HG03460 (cell line): ENCODE measurements around the gene SPIB.
"Not testable (repeated sequence)": the region's sequence is repeated elsewhere in the genome, so short reads cannot be mapped to it uniquely, and the experiment has no call there.

Experiments
- ATAC-seq: cut with Tn5 transposase; IDR thresholded peaks from one replicate; pipeline ENCODE4 v1.9.1; 2021; ENCODE audit not compliant: unreplicated experiment

Gene SPIB

GRCh38 chr19:50465986-50466705 lies 47.4 kb downstream of the SPIB start:
- no peak for ATAC-seq

GRCh38 chr19:50466706-50467039 lies 47.9 kb downstream of the SPIB start:
- no peak for ATAC-seq

DNA sequence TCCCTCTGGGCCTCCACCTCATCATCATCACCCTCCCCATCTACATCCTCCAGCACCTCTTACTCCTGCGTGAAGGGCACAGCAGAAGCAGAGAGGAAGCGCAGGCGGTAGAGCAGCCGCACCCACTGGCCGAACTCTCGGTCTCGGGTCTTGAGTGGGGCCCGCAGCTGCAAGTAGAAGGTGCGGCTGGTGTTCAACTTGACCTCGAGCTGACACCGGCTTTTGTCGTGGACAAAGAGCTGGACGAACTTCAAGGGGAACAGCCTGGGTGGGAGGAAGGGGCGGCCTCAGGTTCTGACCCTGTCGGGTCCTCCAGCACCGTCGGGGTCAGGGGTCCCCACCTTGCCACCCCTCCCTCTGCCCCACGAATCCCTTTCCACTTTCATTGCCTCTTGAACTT lies 48.8 kb downstream of the SPIB start:
- no peak for ATAC-seq

GRCh38 chr19:50468818-50469217 lies 50.1 kb downstream of the SPIB start:
- no peak for ATAC-seq

DNA sequence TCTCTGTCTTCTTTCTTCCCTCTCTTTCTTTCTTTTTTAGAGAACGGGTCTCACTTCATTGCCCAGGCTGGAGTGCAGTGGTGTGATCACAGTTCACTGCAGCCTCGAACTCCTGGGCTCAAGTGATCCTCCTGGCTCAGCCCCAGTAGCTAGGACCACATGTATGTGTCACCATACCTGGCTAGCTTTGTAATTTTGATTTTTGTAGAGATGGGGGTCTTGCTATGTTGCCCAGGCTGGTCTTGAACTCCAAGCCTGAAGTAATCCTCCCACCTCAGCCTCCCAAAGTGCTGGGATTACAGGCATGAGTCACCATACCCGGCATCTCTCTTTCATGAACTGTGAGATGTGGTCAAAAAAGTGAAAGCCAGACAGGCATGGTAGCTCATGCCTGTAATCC lies 54.6 kb downstream of the SPIB start:
- ATAC-seq = not testable (repeated sequence)

DNA sequence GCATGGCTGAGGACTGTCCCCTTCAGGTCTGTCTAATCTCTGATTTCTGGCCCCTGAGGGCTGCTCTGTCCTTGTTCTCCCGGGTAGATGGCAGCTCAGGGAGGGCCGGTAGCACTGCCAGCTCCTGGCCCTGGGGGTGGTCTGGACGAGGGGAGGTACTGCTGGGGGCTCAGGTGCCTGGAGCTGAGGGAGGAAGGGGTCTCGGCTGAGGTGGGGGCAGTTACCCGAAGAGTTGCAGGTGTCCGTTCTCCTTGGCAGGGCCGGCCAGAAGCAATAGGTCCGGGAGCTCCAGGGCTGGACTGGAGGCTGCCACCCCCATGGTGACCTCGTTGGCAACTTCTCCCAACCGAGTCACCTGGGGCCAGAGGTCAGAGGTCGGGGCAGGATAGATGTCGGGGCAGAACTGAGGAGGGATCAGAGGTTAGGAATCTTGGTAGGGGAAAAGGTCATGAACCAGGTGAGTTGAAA lies 56.4 kb downstream of the SPIB start:
- ATAC-seq = no peak

DNA sequence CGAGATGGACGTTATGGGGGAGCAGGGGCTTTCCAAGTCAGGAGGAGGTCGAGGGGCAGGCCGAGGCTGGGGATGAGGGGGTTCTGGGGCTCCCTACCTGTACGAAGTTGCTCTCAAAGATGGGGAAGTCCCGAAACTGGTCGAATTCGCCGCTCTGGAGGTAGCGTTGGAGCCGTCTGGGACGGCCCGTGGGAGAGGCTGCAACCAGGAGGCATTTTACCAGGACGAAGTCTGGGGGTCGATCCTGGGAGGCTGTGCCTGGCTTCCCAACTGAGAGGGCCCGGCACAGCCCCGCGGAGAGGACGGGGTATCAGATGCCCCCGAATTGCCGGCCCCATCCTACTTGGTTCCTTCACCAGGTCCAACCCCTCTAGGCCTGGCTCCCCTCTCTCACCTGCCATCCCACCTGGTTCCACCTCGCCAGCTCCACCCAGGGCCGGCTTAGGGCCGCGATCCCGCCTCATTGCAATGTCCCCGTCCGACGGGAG lies 57.0 kb downstream of the SPIB start:
- no peak for ATAC-seq

DNA sequence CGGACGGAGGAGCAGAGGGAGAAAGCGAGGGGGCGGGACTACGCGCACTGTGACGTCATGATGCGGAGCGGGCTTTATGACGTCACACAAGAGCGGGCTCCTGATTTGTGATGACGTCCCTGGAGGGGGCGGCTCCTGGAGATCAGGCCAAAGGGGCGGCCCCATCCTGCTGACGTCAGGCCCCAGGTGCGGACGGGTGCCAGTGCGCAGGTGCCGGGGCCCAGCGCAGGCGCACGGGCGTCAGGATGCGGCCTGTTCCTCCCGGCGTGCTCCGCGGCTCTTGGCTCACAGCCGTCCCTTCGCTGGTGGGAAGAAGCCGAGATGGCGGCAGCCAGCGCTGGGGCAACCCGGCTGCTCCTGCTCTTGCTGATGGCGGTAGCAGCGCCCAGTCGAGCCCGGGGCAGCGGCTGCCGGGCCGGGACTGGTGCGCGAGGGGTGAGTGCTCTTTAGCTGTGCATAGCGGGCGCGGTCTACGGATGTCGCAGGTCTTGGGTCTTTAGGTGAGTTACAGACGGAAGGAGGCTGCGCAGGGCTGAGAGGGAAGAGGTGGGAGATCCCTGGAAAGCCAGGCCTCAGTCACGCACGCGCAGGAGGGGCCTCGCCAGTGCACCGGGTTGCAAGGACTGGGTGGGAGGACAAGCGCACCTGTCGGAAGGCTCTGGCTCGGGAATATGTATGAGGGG lies 57.6 kb downstream of the SPIB start, which contains the start of the genes EMC10 and GARIN5A:
TSS of gene EMC10 (plus strand) at position 284 of the 683 bp plus-strand sequence. CDS start at position 322, 38 bp downstream.
TSS of gene GARIN5A (minus strand) at position 625 of the 683 bp plus-strand sequence. CDS start at position 165, 460 bp downstream.
- peak; percentile 79 for ATAC-seq

DNA sequence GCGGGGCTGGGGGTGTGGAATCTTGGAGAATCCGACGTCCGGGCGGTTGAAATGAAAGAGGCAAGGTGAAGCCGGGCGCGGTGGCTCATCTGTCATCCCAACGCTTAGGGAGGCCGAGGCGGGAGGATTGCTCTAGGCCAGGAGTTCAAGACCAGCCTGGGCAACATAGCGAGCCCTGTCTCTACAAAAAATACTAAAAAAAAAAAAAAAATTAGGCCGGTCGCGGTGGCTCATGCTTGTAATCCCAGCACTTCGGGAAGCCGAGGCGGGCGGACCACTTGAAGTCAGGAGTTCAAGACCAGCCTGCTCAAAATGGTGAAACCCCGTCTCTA lies 58.1 kb downstream of the SPIB start:
- no peak for ATAC-seq

DNA sequence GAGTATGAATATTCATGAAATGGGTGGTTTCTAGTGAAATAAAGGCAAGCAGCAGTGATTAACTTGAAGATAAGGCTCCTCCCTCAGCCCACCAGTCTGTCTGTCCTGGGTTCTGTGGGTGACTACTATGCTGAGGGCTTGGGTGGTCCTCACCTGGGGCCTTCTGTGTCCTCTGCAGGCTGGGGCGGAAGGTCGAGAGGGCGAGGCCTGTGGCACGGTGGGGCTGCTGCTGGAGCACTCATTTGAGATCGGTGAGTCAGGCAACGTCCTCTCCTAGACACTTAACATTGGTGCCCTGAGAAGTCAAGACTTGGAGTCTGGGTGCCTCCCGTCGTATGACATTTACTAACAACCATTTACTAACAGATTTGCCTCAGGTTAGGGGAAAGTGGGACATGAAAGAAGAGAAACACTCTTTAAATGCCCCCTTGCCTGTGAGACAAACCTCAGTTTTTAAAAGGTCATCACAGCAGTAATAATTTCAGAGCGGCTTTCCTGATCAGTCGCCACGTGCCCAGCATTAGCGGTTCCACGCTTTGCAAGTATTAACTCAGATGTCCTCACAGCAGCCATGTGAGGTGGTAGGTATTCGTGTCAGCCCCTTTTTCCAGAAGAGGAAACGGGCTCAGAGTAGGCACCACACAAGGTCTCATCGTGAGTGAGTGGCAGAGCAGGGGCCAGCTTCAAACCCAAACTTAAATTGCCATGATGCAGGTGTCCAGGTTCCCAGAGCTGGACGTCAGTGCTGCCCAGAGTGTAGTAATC lies 59.2 kb downstream of the SPIB start:
- no peak for ATAC-seq

- ATAC-seq = no peak
These were observed 60.4 kb downstream of the SPIB start for GRCh38 chr19:50478901-50479715.

- no peak for ATAC-seq
These were observed 61.1 kb downstream of the SPIB start for GRCh38 chr19:50479761-50480251.

GRCh38 chr19:50480281-50481111 lies 61.8 kb downstream of the SPIB start:
- no peak for ATAC-seq
